Panc1 (cell line): ENCODE data around the gene KRTAP10-7. TPM values are rescaled to one million over a fixed set of nuclear protein-coding genes. Genes with fewer than 3 reads are reported as not detected.

Experiments
- ATAC-seq: fragments of 200-7000 bp; cut with Tn5 transposase; 2 replicates; pipeline ENCODE4 v1.9.1; 2020; ENCODE audit warnings: mild to moderate bottlenecking, moderate library complexity
- BruUV-seq: library from RNA; stranded (reverse); fragments of 400-500 nt; replicated peaks from 2 replicates; lab custom pipeline; 2021; lab: Mats Ljungman, UMichigan
- CTCF ChIA-PET: fragments of 300-600 bp; sonication (Branson Sonifier 250); formaldehyde crosslinking; loops from one replicate; lab custom pipeline; 2022; ENCODE audit warnings: antibody characterized with exemption; lab: Charles Lee
- POLR2A ChIA-PET: fragments of 300-600 bp; sonication (Branson Sonifier 250); formaldehyde crosslinking; loops from one replicate; lab custom pipeline; 2022; ENCODE audit warnings: antibody characterized with exemption; lab: Charles Lee
- DNase-seq: peaks from one replicate; pipeline ENCODE4 v3.0.0-alpha.2; 2010; ENCODE audit warnings: low read depth, low spot score
- H3K27ac ChIP-seq: 2 replicates; pipeline ENCODE4 v1.5.1; 2011; ENCODE audit warnings: mild to moderate bottlenecking, low read length, inconsistent platforms
- H3K27me3 ChIP-seq: fragments of 200-500 bp; sonication (Bioruptor generic); 2 replicates; pipeline ENCODE4 v1.6.0; 2014; ENCODE audit warnings: low read length, inconsistent platforms; ENCODE audit not compliant: control insufficient read depth, insufficient read depth
- H3K36me3 ChIP-seq: fragments of 200-500 bp; sonication (Bioruptor generic); 2 replicates; pipeline ENCODE4 v1.5.1; 2014; ENCODE audit warnings: inconsistent platforms, mild to moderate bottlenecking, low read length, moderate library complexity; ENCODE audit not compliant: control insufficient read depth, insufficient read depth
- H3K4me1 ChIP-seq: 2 replicates; pipeline ENCODE4 v1.5.1; 2011; ENCODE audit warnings: inconsistent platforms, mild to moderate bottlenecking, low read length, moderate library complexity; ENCODE audit not compliant: control insufficient read depth, insufficient read depth
- H3K4me3 ChIP-seq, 2 experiments: 2 replicates each; pipeline ENCODE4 v1.5.1; 2011 to 2012; ENCODE audit warnings: low read depth in 2 of 2, low read length in 2 of 2, mild to moderate bottlenecking in 2 of 2, inconsistent platforms in 1 of 2, moderate library complexity in 1 of 2
- H3K9me3 ChIP-seq: fragments of 200-500 bp; sonication (Bioruptor generic); 2 replicates; pipeline ENCODE4 v1.5.1; 2014; ENCODE audit warnings: low read depth, mild to moderate bottlenecking, inconsistent platforms, low read length, moderate library complexity; ENCODE audit not compliant: control insufficient read depth, insufficient read depth
- POLR2AphosphoS5 ChIP-seq: IDR thresholded peaks from 2 replicates; pipeline ENCODE4 v1.6.1; 2012; ENCODE audit warnings: mild to moderate bottlenecking, low read depth, low read length, moderate library complexity
- REST ChIP-seq, 2 experiments: IDR thresholded peaks; 2 replicates each; pipeline ENCODE4 v1.6.1; 2011 to 2012; ENCODE audit warnings: low read depth in 2 of 2, control low read depth in 1 of 2, low read length in 1 of 2, mild to moderate bottlenecking in 1 of 2, moderate library complexity in 1 of 2; ENCODE audit not compliant: insufficient read depth in 1 of 2
- SIN3A ChIP-seq: IDR thresholded peaks from 2 replicates; pipeline ENCODE4 v1.6.1; 2012; ENCODE audit warnings: low read depth, mild to moderate bottlenecking, low read length, moderate library complexity, borderline replicate concordance; ENCODE audit not compliant: insufficient read depth
- TCF7L2 ChIP-seq: IDR thresholded peaks from 2 replicates; pipeline ENCODE4 v1.6.1; 2011; ENCODE audit warnings: mild to moderate bottlenecking, low read depth, low read length, inconsistent platforms
- in situ Hi-C: cut with HindIII; loops from 2 replicates; pipeline ENCODE4 v1.10.0; 2016; ENCODE audit warnings: low sequenced_read_pairs, low pct_unique_long_range_greater_than_20kb
- intact Hi-C: fragments of 100-400 bp; cut with micrococcal nuclease; formaldehyde crosslinking; loops from one replicate; pipeline ENCODE4 v1.10.0; 2022; ENCODE audit not compliant: unreplicated experiment
- total RNA-seq: library from RNA; stranded (reverse); gene quantifications from one replicate; pipeline ENCODE4 v1.2.1, GENCODE V29; 2021; ENCODE audit not compliant: unreplicated experiment
- TF ChIP-seq, protein P1 (sequence below): fragments of 450-650 bp; IDR thresholded peaks from 2 replicates; pipeline ENCODE4 v1.5.1; 2017; ENCODE audit warnings: mild to moderate bottlenecking

Gene KRTAP10-7
- total RNA-seq, 1 experiment from 2014 or later, result not detected

DNA sequence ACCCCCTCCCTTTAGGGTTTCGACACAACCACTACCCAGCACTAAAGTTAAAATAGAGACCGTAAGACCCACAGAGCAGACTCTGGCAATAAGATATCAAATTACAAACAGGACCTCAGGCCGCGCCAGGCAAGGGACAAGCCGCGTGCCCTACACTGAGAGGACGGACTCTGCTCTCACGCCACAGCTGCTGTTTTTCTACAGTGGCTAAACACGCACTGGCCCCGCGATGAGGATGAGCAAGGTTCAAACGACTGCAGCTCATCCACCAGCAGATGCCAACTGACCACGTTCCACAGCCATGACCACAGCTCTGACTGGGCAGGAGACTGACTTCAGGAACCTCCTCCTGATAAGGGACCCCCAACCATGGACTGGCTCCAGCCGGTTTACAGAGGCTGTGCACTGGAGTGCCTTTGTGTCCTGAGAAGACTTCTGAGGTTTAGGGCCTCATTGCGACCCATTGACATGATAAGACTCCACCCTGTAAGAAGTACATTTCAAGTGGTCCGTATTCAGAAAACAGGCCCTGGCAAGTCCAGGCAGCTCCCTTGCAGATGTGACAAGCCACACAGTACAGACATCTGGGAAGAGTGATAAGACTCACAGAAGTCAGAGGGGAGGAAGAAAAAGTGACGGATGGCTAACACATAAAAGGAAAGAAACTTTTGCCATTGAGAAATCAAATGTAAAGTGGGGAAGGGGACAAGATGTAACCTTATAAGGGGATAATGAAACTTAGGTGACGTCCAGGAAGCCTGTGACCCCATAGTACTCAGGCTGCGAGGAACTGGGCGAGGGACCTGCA is 6.6 kb upstream of the KRTAP10-7 start:
- POLR2A ChIA-PET, result no interaction called here
- no peaks in the 10 kb centered on the region; the same call in 1 of the 2 replicates for H3K4me1 ChIP-seq
- ATAC-seq, result no peak
- H3K9me3 ChIP-seq, result no peaks in the 10 kb centered on the region
- H3K4me3 ChIP-seq, result no peak overlapping the region
- intact Hi-C loops (no loop called here), in situ Hi-C loops (no loop called here)
- no TSS peak for BruUV-seq
- no peak for DNase-seq
- CTCF ChIA-PET, result interaction anchor here (0.7 kb wide), 1 partner anchor 149 kb away, joined by 3 read pairs; no protein-coding TSS in a partner anchor
- no peaks in the 10 kb centered on the region for H3K36me3 ChIP-seq
- no peaks in the 10 kb centered on the region for H3K27me3 ChIP-seq
- H3K27ac ChIP-seq, result no peak overlapping the region
- no peak for TF ChIP-seq POLR2AphosphoS5
- TF ChIP-seq REST (IDR thresholded peaks at IDR 0.05; ENCODE audit: insufficient read depth in 1 of 2, low read depth in 2 of 2, low read length in 1 of 2), result no peak
- TF ChIP-seq, protein P1, sequence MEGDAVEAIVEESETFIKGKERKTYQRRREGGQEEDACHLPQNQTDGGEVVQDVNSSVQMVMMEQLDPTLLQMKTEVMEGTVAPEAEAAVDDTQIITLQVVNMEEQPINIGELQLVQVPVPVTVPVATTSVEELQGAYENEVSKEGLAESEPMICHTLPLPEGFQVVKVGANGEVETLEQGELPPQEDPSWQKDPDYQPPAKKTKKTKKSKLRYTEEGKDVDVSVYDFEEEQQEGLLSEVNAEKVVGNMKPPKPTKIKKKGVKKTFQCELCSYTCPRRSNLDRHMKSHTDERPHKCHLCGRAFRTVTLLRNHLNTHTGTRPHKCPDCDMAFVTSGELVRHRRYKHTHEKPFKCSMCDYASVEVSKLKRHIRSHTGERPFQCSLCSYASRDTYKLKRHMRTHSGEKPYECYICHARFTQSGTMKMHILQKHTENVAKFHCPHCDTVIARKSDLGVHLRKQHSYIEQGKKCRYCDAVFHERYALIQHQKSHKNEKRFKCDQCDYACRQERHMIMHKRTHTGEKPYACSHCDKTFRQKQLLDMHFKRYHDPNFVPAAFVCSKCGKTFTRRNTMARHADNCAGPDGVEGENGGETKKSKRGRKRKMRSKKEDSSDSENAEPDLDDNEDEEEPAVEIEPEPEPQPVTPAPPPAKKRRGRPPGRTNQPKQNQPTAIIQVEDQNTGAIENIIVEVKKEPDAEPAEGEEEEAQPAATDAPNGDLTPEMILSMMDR, result no peak
- TF ChIP-seq TCF7L2, result no peak
- TF ChIP-seq SIN3A, result no peak

- TF ChIP-seq, protein P1, result no peak
- TF ChIP-seq REST (IDR thresholded peaks at IDR 0.05; ENCODE audit: insufficient read depth in 1 of 2, low read depth in 2 of 2, low read length in 1 of 2) (no peak), TCF7L2 (no peak), SIN3A (no peak), POLR2AphosphoS5 (no peak)
- no peaks in the 10 kb centered on the region; the same call in 1 of the 2 replicates for H3K4me1 ChIP-seq
- intact Hi-C loops (no loop called here), in situ Hi-C loops (no loop called here)
- ChIA-PET POLR2A (no interaction called here), CTCF (interaction anchor here (0.7 kb wide), 1 partner anchor 150 kb away, joined by 3 read pairs; no protein-coding TSS in a partner anchor)
- ATAC-seq (no peak), DNase-seq (no peak)
- no peaks in the 10 kb centered on the region for H3K27me3 ChIP-seq
- no TSS peak for BruUV-seq
- no peaks in the 10 kb centered on the region for H3K9me3 ChIP-seq
- no peak overlapping the region for H3K4me3 ChIP-seq
- no peak overlapping the region for H3K27ac ChIP-seq
- H3K36me3 ChIP-seq, result no peaks in the 10 kb centered on the region
These were observed 5.9 kb upstream of the KRTAP10-7 start for GRCh38 chr21:44594406-44594916.
